ENCODE measurements around the gene MIR17HG.
"Not testable (repeated sequence)": the region's sequence is repeated elsewhere in the genome, so short reads cannot be mapped to it uniquely, and the experiment has no call there.

The MIR17HG gene

GRCh38 chr13:91351123-91351522 lies 3.6 kb downstream of the MIR17HG start:
- no peak for DNase-seq (ENCODE audit: low read depth in 2 of 2)
- H3K4me3 ChIP-seq (replicated peaks in 1 of 2; ENCODE audit: low read depth in 2 of 2, low read length in 2 of 2), result no peak overlapping the region
- TF ChIP-seq CTCF (IDR thresholded peaks at IDR 0.05; ENCODE audit: low read depth, low read length), result no peak

- no peak for TF ChIP-seq CTCF (IDR thresholded peaks at IDR 0.05; ENCODE audit: low read depth, low read length)
- no peak overlapping the region for H3K4me3 ChIP-seq (replicated peaks in 1 of 2; ENCODE audit: low read depth in 2 of 2, low read length in 2 of 2)
- no peak for DNase-seq (ENCODE audit: low read depth in 2 of 2)
These were observed 4.5 kb downstream of the MIR17HG start for GRCh38 chr13:91351980-91352379.

- not testable (repeated sequence) for H3K4me3 ChIP-seq (replicated peaks in 1 of 2; ENCODE audit: low read depth in 2 of 2, low read length in 2 of 2); DNase-seq (ENCODE audit: low read depth in 2 of 2)
These were observed 5.4 kb downstream of the MIR17HG start for GRCh38 chr13:91352891-91353290.

GRCh38 chr13:91353494-91353893 lies 6.0 kb downstream of the MIR17HG start:
- no peak overlapping the region for H3K4me3 ChIP-seq (replicated peaks in 1 of 2; ENCODE audit: low read depth in 2 of 2, low read length in 2 of 2)
- TF ChIP-seq CTCF (IDR thresholded peaks at IDR 0.05; ENCODE audit: low read depth, low read length), result no peak
- DNase-seq (ENCODE audit: low read depth in 2 of 2), result no peak

DNA sequence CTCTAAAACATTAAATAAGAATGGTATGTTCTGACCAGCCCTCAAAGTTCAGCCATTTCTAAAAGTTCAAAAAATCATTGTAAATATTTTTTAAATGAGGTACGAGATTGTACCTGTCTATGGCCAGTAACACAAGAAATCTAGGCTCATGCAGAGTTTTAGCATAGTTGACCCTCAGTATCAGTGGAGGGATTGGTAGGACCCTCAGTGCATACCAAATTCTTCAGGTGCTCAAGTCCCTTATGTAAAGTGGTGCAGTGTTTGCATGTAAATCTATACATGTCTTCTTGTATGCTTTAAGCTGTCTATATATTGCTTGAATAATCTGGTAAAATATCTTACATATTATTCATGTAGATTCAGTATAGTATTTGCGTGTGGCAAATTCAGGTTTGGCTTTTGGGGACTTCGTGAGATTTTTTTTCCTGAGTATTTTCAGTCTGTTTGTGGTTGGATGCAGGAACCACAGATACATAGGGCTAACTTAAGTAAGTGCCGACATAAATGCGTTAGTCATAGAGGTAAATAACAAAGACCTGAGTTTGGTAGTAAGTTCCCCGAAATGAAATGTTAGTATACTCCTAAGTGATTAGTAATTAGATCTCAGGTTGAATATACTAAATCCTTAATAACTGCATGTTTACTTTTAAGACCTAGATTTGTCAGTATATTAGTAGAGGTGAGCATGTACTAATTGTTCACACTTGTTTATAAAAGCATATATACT lies 7.8 kb downstream of the MIR17HG start:
- H3K4me3 ChIP-seq (replicated peaks in 1 of 2; ENCODE audit: low read depth in 2 of 2, low read length in 2 of 2), result no peak overlapping the region
- no peak for DNase-seq (ENCODE audit: low read depth in 2 of 2)
- no peak for TF ChIP-seq CTCF (IDR thresholded peaks at IDR 0.05; ENCODE audit: low read depth, low read length)

- H3K4me3 ChIP-seq (replicated peaks in 1 of 2; ENCODE audit: low read depth in 2 of 2, low read length in 2 of 2), result no peak overlapping the region
- no peak for DNase-seq (ENCODE audit: low read depth in 2 of 2)
- no peak for TF ChIP-seq CTCF (IDR thresholded peaks at IDR 0.05; ENCODE audit: low read depth, low read length)
These were observed 8.6 kb downstream of the MIR17HG start for GRCh38 chr13:91355826-91356710.

- no peak for TF ChIP-seq CTCF (IDR thresholded peaks at IDR 0.05; ENCODE audit: low read depth, low read length)
- DNase-seq (ENCODE audit: low read depth in 2 of 2), result no peak
These were observed 9.6 kb downstream of the MIR17HG start for GRCh38 chr13:91356919-91357612.

More at GRCh38 chr13:91356919-91357612, 9.6 kb downstream of the MIR17HG start:
- no peak overlapping the region for H3K4me3 ChIP-seq (replicated peaks in 1 of 2; ENCODE audit: low read depth in 2 of 2, low read length in 2 of 2)
